Esophagus muscularis mucosa (tissue), 4 donors: ENCODE data around the gene PRKCE.

ENCODE experiments used
- EP300 ChIP-seq: sonication (generic); formaldehyde crosslinking; IDR thresholded peaks from one replicate; pipeline ENCODE4 v1.6.1; 2017; ENCODE audit warnings: antibody characterized with exemption
- POLR2A ChIP-seq: fragments of 450-650 bp; IDR thresholded peaks from one replicate; pipeline ENCODE4 v1.6.1; 2017; ENCODE audit warnings: antibody characterized with exemption, moderate library complexity, mild to moderate bottlenecking, low read depth
- POLR2AphosphoS5 ChIP-seq, 2 donors: sonication (generic); formaldehyde crosslinking; IDR thresholded peaks; one replicate each; pipeline ENCODE4 v1.6.1; 2017; ENCODE audit warnings: antibody characterized with exemption in 2 of 2
- TF ChIP-seq, protein P1 (sequence below), 3 experiments: fragments of 200-600 bp in 2 of 3; fragments of 450-650 bp in 1 of 3; sonication (generic) in 2 of 3; IDR thresholded peaks; one replicate each; pipeline ENCODE4 v1.5.1; 2017 to 2019; ENCODE audit warnings: antibody characterized with exemption in 3 of 3, mild to moderate bottlenecking in 2 of 3, moderate library complexity in 1 of 3

DNA sequence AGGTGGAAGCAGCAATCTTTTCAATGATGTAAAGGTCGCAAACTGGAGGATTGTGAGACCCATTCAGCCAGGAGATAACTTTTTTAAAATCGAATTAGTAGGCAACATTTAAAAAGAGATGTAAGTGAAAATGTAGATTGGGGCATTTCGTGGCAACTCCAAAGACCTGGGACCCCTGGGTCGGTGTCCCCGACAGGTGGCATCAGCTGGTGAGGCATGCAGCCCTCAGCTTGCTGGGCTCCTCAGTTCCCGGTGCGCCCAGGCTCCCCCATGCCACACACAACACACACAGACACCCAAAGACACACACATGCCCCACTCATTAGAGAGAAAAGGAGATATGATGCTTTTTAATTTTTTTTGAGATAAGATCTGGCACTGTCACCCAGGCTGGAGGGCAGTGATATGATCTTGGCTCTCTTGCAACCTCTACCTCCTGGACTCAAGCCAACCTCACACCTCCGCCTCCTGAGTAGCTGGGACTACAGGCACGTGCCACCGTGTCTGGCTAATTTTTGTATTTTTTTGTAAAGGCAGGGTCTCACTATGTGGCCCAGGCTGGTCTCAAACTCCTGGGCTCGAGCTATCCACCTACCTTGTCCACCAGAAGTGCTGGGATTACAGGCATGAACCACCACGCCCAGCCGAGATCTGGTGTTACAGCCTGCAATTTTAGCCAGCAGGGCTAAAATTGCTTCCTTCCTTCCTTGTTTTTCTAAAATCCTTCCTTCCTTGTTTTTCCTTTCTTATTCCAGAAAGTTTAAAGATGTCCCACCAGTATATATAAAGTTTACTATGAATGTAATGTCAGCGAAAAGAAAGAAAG is 523.1 kb downstream of the PRKCE start:
- TF ChIP-seq, protein P1, sequence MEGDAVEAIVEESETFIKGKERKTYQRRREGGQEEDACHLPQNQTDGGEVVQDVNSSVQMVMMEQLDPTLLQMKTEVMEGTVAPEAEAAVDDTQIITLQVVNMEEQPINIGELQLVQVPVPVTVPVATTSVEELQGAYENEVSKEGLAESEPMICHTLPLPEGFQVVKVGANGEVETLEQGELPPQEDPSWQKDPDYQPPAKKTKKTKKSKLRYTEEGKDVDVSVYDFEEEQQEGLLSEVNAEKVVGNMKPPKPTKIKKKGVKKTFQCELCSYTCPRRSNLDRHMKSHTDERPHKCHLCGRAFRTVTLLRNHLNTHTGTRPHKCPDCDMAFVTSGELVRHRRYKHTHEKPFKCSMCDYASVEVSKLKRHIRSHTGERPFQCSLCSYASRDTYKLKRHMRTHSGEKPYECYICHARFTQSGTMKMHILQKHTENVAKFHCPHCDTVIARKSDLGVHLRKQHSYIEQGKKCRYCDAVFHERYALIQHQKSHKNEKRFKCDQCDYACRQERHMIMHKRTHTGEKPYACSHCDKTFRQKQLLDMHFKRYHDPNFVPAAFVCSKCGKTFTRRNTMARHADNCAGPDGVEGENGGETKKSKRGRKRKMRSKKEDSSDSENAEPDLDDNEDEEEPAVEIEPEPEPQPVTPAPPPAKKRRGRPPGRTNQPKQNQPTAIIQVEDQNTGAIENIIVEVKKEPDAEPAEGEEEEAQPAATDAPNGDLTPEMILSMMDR (IDR thresholded peaks at IDR 0.05), result no peak
- TF ChIP-seq POLR2A, result no peak
- TF ChIP-seq POLR2AphosphoS5 (IDR thresholded peaks at IDR 0.05), result no peak
- TF ChIP-seq EP300, result no peak
